HG02798 (cell line): ENCODE data around the gene SLC5A6.

ENCODE experiments used
- ATAC-seq: cut with Tn5 transposase; IDR thresholded peaks from one replicate; pipeline ENCODE4 v1.9.1; 2021; ENCODE audit warnings: mild to moderate bottlenecking; ENCODE audit not compliant: unreplicated experiment, poor library complexity

Gene SLC5A6

GRCh38 chr2:27211943-27212625 lies at the start of gene SLC5A6, which contains the start of gene ATRAID:
Gene SLC5A6, minus strand, starts transcription at chr2:27212268. Its CDS starts 4,618 bp downstream, at chr2:27207650.
Gene ATRAID, plus strand, starts transcription at chr2:27212041. Its CDS starts 328 bp downstream, at chr2:27212369.
- ATAC-seq = peak; percentile 85

GRCh38 chr2:27261241-27261925 lies 49.3 kb upstream of the SLC5A6 start:
- ATAC-seq = no peak

- ATAC-seq = no peak
Measured at GRCh38 chr2:27258051-27258450, 46.0 kb upstream of the SLC5A6 start.

GRCh38 chr2:27256855-27257454 lies 44.9 kb upstream of the SLC5A6 start:
- no peak for ATAC-seq

DNA sequence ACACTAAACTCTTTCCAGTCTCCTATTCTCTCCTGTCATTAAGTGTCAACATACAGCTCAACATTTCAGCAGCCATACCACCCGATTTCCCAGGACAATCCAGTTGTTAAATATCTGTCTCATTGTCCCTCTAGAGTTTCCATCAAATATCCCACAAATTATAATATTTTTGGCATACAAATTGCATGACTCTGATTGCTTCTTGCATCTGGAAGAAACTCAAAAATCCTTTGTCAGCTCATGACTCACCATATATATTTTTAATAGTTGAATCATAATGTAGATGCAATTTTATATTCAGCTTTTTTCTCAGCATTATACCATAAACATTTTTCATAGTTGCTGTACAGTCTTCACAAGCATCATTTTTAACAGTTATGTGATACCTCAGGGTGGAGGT lies 43.6 kb upstream of the SLC5A6 start:
- ATAC-seq = no peak

DNA sequence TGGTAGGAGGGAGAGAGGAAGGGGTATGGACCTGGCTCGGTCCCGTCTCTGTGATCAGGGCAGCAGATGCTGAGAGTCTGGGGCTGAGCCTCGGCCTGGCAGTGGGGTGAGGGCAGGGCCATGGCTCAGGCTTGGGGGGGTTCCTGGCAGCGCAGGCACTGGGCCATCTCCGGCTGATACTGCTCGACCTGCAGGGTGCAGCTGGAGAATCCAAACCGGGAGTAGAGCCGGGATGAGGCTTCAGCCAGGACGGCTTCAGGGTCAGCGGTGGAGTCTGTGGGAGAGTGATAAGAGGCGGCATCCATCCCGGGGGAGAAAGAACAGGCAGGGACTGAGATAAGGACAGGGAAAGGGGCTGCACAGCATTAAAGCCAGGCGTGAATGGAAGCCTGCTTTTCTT lies 43.1 kb upstream of the SLC5A6 start:
- no peak for ATAC-seq

- ATAC-seq = no peak
Measured at GRCh38 chr2:27251766-27252165, 39.7 kb upstream of the SLC5A6 start.

GRCh38 chr2:27250652-27251379 lies 38.7 kb upstream of the SLC5A6 start:
- ATAC-seq = no peak

GRCh38 chr2:27249891-27250651 lies 38.0 kb upstream of the SLC5A6 start:
- no peak for ATAC-seq

- ATAC-seq = no peak
Measured at GRCh38 chr2:27249159-27249890, 37.3 kb upstream of the SLC5A6 start.

DNA sequence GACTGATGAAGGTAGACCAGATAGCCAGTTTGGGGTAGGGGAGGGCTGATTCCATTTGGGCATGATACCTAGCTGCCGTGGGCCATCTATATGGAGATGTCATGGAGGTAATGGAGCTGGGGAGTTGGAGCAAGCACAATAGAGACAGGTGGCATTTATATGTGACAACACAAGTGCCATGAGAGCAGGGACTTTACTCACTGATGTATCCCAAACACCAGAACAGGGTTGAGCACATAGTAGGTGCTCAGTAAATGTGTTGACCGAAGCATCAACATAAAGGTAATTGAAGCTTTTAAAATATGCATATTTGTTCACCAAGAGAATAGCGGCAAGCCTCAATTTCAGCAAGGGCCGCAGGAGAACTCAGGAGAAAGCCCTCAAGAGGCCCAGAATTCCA lies 35.8 kb upstream of the SLC5A6 start:
- no peak for ATAC-seq

- ATAC-seq = no peak
Measured at GRCh38 chr2:27245626-27246025, 33.6 kb upstream of the SLC5A6 start.

- ATAC-seq = no peak
Measured at GRCh38 chr2:27245116-27245515, 33.0 kb upstream of the SLC5A6 start.

DNA sequence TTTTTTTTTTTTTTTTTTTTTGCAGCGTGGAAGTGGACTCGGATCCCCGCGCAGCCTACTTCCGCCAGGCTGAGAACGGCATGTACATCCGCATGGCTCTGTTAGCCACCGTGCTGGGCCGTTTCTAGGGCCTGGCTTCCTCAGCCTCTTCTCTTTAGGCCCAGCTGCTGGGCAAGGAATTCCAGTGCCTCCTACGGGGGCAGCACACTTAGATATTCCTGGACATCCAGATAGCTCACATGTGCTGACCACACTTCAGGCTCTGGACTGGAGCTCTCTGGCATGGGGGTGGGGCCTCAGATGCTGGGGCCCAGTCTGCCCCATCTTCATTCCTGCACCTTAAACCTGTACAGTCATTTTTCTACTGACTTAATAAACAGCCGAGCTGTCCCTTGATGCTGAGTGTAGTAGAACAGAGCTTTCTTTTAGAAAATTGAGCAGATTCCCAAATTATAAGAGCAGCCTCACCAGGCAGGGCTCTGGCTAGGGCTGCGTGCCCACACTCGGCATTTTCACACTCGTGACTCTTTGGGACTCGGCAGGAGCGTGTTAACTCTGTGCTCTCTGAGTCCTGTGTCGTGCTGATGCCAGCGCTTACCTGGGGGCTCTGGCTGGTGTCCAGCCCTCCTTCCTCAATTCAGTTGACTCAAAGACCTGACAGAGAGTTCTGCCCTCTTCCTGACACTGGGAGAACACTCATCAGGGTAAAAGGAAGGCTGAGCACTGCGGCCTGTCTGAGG lies 31.5 kb upstream of the SLC5A6 start:
- no peak for ATAC-seq

- ATAC-seq = no peak
Measured at GRCh38 chr2:27242614-27242951, 30.5 kb upstream of the SLC5A6 start.

DNA sequence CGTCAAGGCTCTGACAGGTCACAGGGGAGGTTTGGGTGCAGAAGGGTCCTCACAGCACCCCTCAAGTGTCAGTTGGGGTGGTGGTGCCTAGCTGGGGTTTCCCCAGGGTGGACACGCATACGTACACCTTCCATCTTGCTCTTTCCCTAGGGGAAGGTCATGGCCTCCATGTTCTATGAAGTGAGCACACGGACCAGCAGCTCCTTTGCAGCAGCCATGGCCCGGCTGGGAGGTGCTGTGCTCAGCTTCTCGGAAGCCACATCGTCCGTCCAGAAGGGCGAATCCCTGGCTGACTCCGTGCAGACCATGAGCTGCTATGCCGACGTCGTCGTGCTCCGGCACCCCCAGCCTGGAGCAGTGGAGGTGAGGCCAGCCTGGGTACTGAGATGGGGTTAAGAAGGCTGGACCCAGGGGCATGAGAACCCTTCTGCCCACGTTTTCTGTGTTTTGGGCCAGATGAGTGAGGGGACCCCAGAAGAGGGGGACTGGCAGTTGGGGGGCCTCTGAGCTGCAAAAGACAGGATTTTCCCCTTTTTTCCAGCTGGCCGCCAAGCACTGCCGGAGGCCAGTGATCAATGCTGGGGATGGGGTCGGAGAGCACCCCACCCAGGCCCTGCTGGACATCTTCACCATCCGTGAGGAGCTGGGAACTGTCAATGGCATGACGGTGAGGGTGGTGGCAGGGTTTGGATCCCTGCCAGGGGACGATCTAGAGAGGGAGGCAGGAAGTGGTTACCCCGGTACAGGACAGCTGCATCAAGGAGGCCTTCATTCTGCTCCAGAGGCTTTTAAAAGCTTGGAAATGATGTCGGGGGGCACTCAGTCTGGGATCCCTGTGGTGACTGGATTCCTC lies 29.9 kb upstream of the SLC5A6 start:
- ATAC-seq = no peak

DNA sequence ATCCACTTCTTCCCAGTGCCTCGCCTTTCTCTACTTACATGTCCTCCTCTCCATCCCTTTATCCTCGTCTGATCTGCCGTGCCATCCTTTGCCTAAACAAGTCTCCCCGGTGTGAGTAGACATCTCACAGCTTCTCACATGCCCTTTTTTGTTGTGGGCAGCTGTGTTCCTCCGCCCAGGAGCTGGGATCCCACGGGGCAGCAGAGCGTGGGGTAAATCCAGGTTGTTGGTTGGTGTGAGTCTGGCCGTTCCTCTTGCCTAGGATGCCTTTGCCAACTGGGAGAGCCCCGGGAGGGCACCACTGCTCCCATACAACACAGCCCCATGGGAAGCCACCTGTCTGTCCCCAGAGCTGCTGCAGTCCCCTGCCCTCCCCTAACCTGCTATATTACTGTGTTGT lies 28.3 kb upstream of the SLC5A6 start:
- ATAC-seq = no peak

GRCh38 chr2:27238976-27239375 lies 26.9 kb upstream of the SLC5A6 start:
- no peak for ATAC-seq
